Stomach smooth muscle (tissue), 2 donors: ENCODE results near the gene KLF7.

ENCODE experiments used
- H3K27ac ChIP-seq: one replicate; pipeline ENCODE4 v1.7.0; 2013; ENCODE audit warnings: mild to moderate bottlenecking, low read length, inconsistent platforms
- H3K27me3 ChIP-seq, 2 donors: one replicate each; pipeline ENCODE4 v1.7.0; 2013; ENCODE audit warnings: low read length in 2 of 2; ENCODE audit not compliant: insufficient read depth in 2 of 2, control insufficient read depth in 1 of 2
- H3K36me3 ChIP-seq, 2 donors: one replicate each; pipeline ENCODE4 v1.7.0; 2013; ENCODE audit warnings: low read length in 2 of 2; ENCODE audit not compliant: control insufficient read depth in 2 of 2, insufficient read depth in 2 of 2
- H3K4me1 ChIP-seq: one replicate; pipeline ENCODE4 v1.7.0; 2013; ENCODE audit warnings: low read length; ENCODE audit not compliant: control insufficient read depth, insufficient read depth
- H3K4me3 ChIP-seq, 2 donors: one replicate each; pipeline ENCODE4 v1.7.0; 2013; ENCODE audit warnings: low read length in 2 of 2
- H3K9ac ChIP-seq, 2 donors: one replicate each; pipeline ENCODE4 v1.7.0; 2013; ENCODE audit warnings: low read length in 2 of 2, mild to moderate bottlenecking in 1 of 2
- H3K9me3 ChIP-seq, 2 donors: one replicate each; pipeline ENCODE4 v1.7.0; 2013; ENCODE audit warnings: low read length in 2 of 2; ENCODE audit not compliant: control insufficient read depth in 2 of 2
- donor health status: healthy.
- donor health status: Pancreatic carcinoma.

The KLF7 gene

GRCh38 chr2:207167099-207167923 is 1.6 kb upstream of the KLF7 start:
- no peaks in the 10 kb centered on the region for H3K27me3 ChIP-seq
- H3K36me3 ChIP-seq = no peaks in the 10 kb centered on the region
- peak overlapping the region; percentile 93 to 94 for H3K9ac ChIP-seq
- peak overlapping the region; percentile 80 to 89 for H3K4me3 ChIP-seq
- H3K4me1 ChIP-seq = no peaks in the 10 kb centered on the region
- no peaks in the 10 kb centered on the region for H3K9me3 ChIP-seq
- peak overlapping the region; percentile 100 for H3K27ac ChIP-seq

GRCh38 chr2:207166349-207167098 is 776 bp upstream of the KLF7 start:
- peaks cover 4% of the 10 kb centered on the region for H3K4me1 ChIP-seq
- H3K27ac ChIP-seq = peak overlapping the region; percentile 100
- H3K27me3 ChIP-seq = no peaks in the 10 kb centered on the region

GRCh38 chr2:207166039-207166348 is 246 bp upstream of the KLF7 start:
- H3K9ac ChIP-seq = peak overlapping the region; percentile 93 to 99
- H3K27ac ChIP-seq = peak overlapping the region; percentile 100
- H3K4me1 ChIP-seq = peaks cover 9% of the 10 kb centered on the region

More at GRCh38 chr2:207166349-207167098, 776 bp upstream of the KLF7 start:
- H3K9me3 ChIP-seq = no peaks in the 10 kb centered on the region
- peak overlapping the region; percentile 93 to 99 for H3K9ac ChIP-seq
- H3K4me3 ChIP-seq = peak overlapping the region; percentile 80 to 89
- H3K36me3 ChIP-seq = no peaks in the 10 kb centered on the region

GRCh38 chr2:207164006-207164831 is 1.5 kb downstream of the KLF7 start:
- peaks cover 19% of the 10 kb centered on the region for H3K4me1 ChIP-seq

More at GRCh38 chr2:207166039-207166348, 246 bp upstream of the KLF7 start:
- Histone ChIP-seq H3K27me3 (no peaks in the 10 kb centered on the region), H3K9me3 (no peaks in the 10 kb centered on the region), H3K36me3 (no peaks in the 10 kb centered on the region), H3K4me3 (peak overlapping the region; percentile 76 to 97)

GRCh38 chr2:207163756-207164005 is 2.1 kb downstream of the KLF7 start:
- no peaks in the 10 kb centered on the region for H3K36me3 ChIP-seq
- no peaks in the 10 kb centered on the region for H3K9me3 ChIP-seq
- peak overlapping the region; percentile 100 for H3K27ac ChIP-seq
- H3K4me3 ChIP-seq = peak overlapping the region; percentile 76 to 97
- no peaks in the 10 kb centered on the region for H3K27me3 ChIP-seq
- peak overlapping the region; percentile 98 to 99 for H3K9ac ChIP-seq
- peaks cover 23% of the 10 kb centered on the region for H3K4me1 ChIP-seq

More at GRCh38 chr2:207164006-207164831, 1.5 kb downstream of the KLF7 start:
- H3K36me3 ChIP-seq = no peaks in the 10 kb centered on the region
- no peaks in the 10 kb centered on the region for H3K9me3 ChIP-seq
- no peaks in the 10 kb centered on the region for H3K27me3 ChIP-seq
- H3K9ac ChIP-seq = peak overlapping the region; percentile 98 to 99
- H3K27ac ChIP-seq = peak overlapping the region; percentile 100
- H3K4me3 ChIP-seq = peak overlapping the region; percentile 76 to 97

- peaks cover 23% of the 10 kb centered on the region for H3K4me1 ChIP-seq
- H3K27me3 ChIP-seq = no peaks in the 10 kb centered on the region
- no peaks in the 10 kb centered on the region for H3K9me3 ChIP-seq
- peak overlapping the region; percentile 76 to 97 for H3K4me3 ChIP-seq
- peak overlapping the region; percentile 98 to 99 for H3K9ac ChIP-seq
- H3K36me3 ChIP-seq = no peaks in the 10 kb centered on the region
- peak overlapping the region; percentile 100 for H3K27ac ChIP-seq
Measured at GRCh38 chr2:207163053-207163755, 2.5 kb downstream of the KLF7 start.

GRCh38 chr2:207162316-207162715 is 3.4 kb downstream of the KLF7 start:
- Histone ChIP-seq H3K9me3 (no peaks in the 10 kb centered on the region), H3K36me3 (no peaks in the 10 kb centered on the region), H3K27me3 (no peaks in the 10 kb centered on the region), H3K4me1 (peaks cover 23% of the 10 kb centered on the region), H3K9ac (peak overlapping the region; percentile 98 to 99), H3K27ac (peak overlapping the region; percentile 100), H3K4me3 (peak overlapping the region; percentile 76 to 97)

- Histone ChIP-seq H3K4me1 (peaks cover 28% of the 10 kb centered on the region), H3K36me3 (no peaks in the 10 kb centered on the region), H3K9me3 (no peaks in the 10 kb centered on the region), H3K4me3 (peak overlapping the region; percentile 10 to 97), H3K9ac (peak overlapping the region in 1 of 2 donors; percentile 2), H3K27me3 (no peaks in the 10 kb centered on the region), H3K27ac (peak overlapping the region; percentile 100)
Measured at GRCh38 chr2:207161247-207162123, 4.3 kb downstream of the KLF7 start.

GRCh38 chr2:207160115-207160514 is 5.6 kb downstream of the KLF7 start:
- no peak overlapping the region for H3K9ac ChIP-seq
- H3K4me3 ChIP-seq = peak overlapping the region in 1 of 2 donors; percentile 16
- no peaks in the 10 kb centered on the region for H3K27me3 ChIP-seq
- peaks cover 40% of the 10 kb centered on the region for H3K4me1 ChIP-seq
- H3K36me3 ChIP-seq = no peaks in the 10 kb centered on the region
- no peaks in the 10 kb centered on the region for H3K9me3 ChIP-seq
- H3K27ac ChIP-seq = peak overlapping the region; percentile 100
